ENCODE data around the gene PBX2. TPM values are rescaled to one million over a fixed set of nuclear protein-coding genes. Genes with fewer than 3 reads are reported as not detected.
A peak's percentile ranks its signal among the peaks of the same experiment; 100 is the strongest.

Gene PBX2
- total RNA-seq, 1 experiment from 2014 or later = 130 TPM

- DNase-seq (ENCODE audit: low spot score) (no peak), ATAC-seq (no peak)
- peaks cover 22% of the 10 kb centered on the region for H3K36me3 Mint-ChIP-seq
- TF ChIP-seq TEAD4 (CRISPR knock-in tag; IDR thresholded peaks at IDR 0.05) (no peak), TEAD1 (CRISPR knock-in tag; IDR thresholded peaks at IDR 0.05) (no peak), ZNF416 (CRISPR knock-in tag; IDR thresholded peaks at IDR 0.05) (no peak)
- POLR2A ChIA-PET = interaction anchor here (1.2 kb wide), 1 partner anchor 62 kb away, joined by 3 read pairs; the partner anchor contains the start of gene ATF6B
- peak overlapping the region; percentile 85 for H3K4me3 Mint-ChIP-seq
- H3K4me1 Mint-ChIP-seq = peaks cover 58% of the 10 kb centered on the region
- H3K27me3 Mint-ChIP-seq (ENCODE audit: low read depth) = no peaks in the 10 kb centered on the region
- no peak overlapping the region for H3K27ac Mint-ChIP-seq
- CTCF ChIA-PET = interaction anchor here (1.8 kb wide), 1 partner anchor 37 kb away, joined by 11 read pairs; the partner anchor contains the start of gene PRRT1
- H3K9me3 Mint-ChIP-seq = no peaks in the 10 kb centered on the region
Measured at GRCh38 chr6:32189742-32190053, 304 bp downstream of the PBX2 start.

- no peak for TF ChIP-seq MLX (CRISPR knock-in tag; IDR thresholded peaks at IDR 0.05)
- TF ChIP-seq SOX15 (CRISPR knock-in tag; IDR thresholded peaks at IDR 0.05) = no peak
- TF ChIP-seq ZBTB21 (CRISPR knock-in tag; IDR thresholded peaks at IDR 0.05; ENCODE audit: borderline replicate concordance) = no peak
- TF ChIP-seq MXD4 (CRISPR knock-in tag; IDR thresholded peaks at IDR 0.05; ENCODE audit: borderline replicate concordance) = no peak
- no peak for TF ChIP-seq MYBL2 (CRISPR knock-in tag; IDR thresholded peaks at IDR 0.05)
- TF ChIP-seq SMAD4 (CRISPR knock-in tag; IDR thresholded peaks at IDR 0.05) = no peak
- TF ChIP-seq ZNF121 (CRISPR knock-in tag; IDR thresholded peaks at IDR 0.05) = no peak
- TF ChIP-seq ZNF532 (CRISPR knock-in tag; IDR thresholded peaks at IDR 0.05; ENCODE audit: borderline replicate concordance) = no peak
- no peak for TF ChIP-seq ESRRA (CRISPR knock-in tag; IDR thresholded peaks at IDR 0.05; ENCODE audit: borderline replicate concordance)
- no peak for TF ChIP-seq ATF1 (CRISPR knock-in tag; IDR thresholded peaks at IDR 0.05)
- TF ChIP-seq NR1H2 (CRISPR knock-in tag; IDR thresholded peaks at IDR 0.05) = no peak
- no peak for TF ChIP-seq GABPB1 (CRISPR knock-in tag; IDR thresholded peaks at IDR 0.05)
- no peak for TF ChIP-seq KAT7 (CRISPR knock-in tag; IDR thresholded peaks at IDR 0.05; ENCODE audit: borderline replicate concordance)
- TF ChIP-seq GTF2I (CRISPR knock-in tag; conservative IDR thresholded peaks at IDR 0.05) = no peak
- TF ChIP-seq E2F1 (CRISPR knock-in tag; IDR thresholded peaks at IDR 0.05) = no peak
- no peak for TF ChIP-seq CTCF (IDR thresholded peaks at IDR 0.05)
- TF ChIP-seq ETV6 (CRISPR knock-in tag; IDR thresholded peaks at IDR 0.05) = no peak
- no peak for TF ChIP-seq ZSCAN18 (CRISPR knock-in tag; IDR thresholded peaks at IDR 0.05)
- TF ChIP-seq ZNF219 (CRISPR knock-in tag; IDR thresholded peaks at IDR 0.05; ENCODE audit: borderline replicate concordance) = no peak
- no peak for TF ChIP-seq PRDM15 (CRISPR knock-in tag; IDR thresholded peaks at IDR 0.05)
- no peak for ATAC-seq
- peak overlapping the region; percentile 85 for H3K4me3 Mint-ChIP-seq
- no peaks in the 10 kb centered on the region for H3K27me3 Mint-ChIP-seq (ENCODE audit: low read depth)
- peak overlapping the region; percentile 88 for H3K27ac Mint-ChIP-seq
- CTCF ChIA-PET = interaction anchor here (1.1 to 1.2 kb wide), 2 partner anchors 10 to 12 kb away, joined by 3 to 4 read pairs; partner anchors contain the start of gene RNF5
- peaks cover 54% of the 10 kb centered on the region for H3K4me1 Mint-ChIP-seq
- peaks cover 22% of the 10 kb centered on the region for H3K36me3 Mint-ChIP-seq
- no peak for DNase-seq (ENCODE audit: low spot score)
- POLR2A ChIA-PET = no interaction called here
- H3K9me3 Mint-ChIP-seq = no peaks in the 10 kb centered on the region
Measured at GRCh38 chr6:32189069-32189741, 797 bp downstream of the PBX2 start.
